Measurements from ENCODE around the gene TRERF1. TPM values are rescaled to one million over a fixed set of nuclear protein-coding genes. Genes with fewer than 3 reads are reported as not detected.
A peak's percentile ranks its signal among the peaks of the same experiment; 100 is the strongest.

TRERF1 gene
- total RNA-seq, 2 experiments from 2014 or later, result 12.2 to 14.5 TPM

GRCh38 chr6:42263165-42263728 lies 188.5 kb downstream of the TRERF1 start:
- H3K36me3 Mint-ChIP-seq (ENCODE audit: low read depth), result peaks cover 15% of the 10 kb centered on the region
- POLR2A ChIA-PET, result no interaction called here
- ATAC-seq, result no peak

GRCh38 chr6:42260972-42261371 lies 190.8 kb downstream of the TRERF1 start:
- intact Hi-C loops (cut with DNase I, micrococcal nuclease), result loop anchor here (1.0 to 5.0 kb wide), 4 partner anchors 271 to 286 kb away; no protein-coding TSS in a partner anchor
- H3K4me1 Mint-ChIP-seq, result no peaks in the 10 kb centered on the region
- POLR2A ChIA-PET, result no interaction called here
- no peaks in the 10 kb centered on the region for H3K27me3 Mint-ChIP-seq
- CTCF ChIA-PET, result interaction anchor here (0.5 to 7.6 kb wide), 21 partner anchors 9 to 363 kb away, joined by 3 to 101 read pairs (median 4); partner anchors contain the start of gene UBR2
- H3K9me3 Mint-ChIP-seq (ENCODE audit: low read depth), result no peaks in the 10 kb centered on the region
- H3K36me3 Mint-ChIP-seq (ENCODE audit: low read depth), result peaks cover 19% of the 10 kb centered on the region
- H3K27ac Mint-ChIP-seq, result peak overlapping the region; percentile 40
- H3K4me3 Mint-ChIP-seq, result no peak overlapping the region
- DNase-seq (peak; percentile 65), ATAC-seq (peak; percentile 74)

More at GRCh38 chr6:42263165-42263728, 188.5 kb downstream of the TRERF1 start:
- CTCF ChIA-PET, result interaction anchor here (0.7 to 7.6 kb wide), 4 partner anchors 29 to 283 kb away, joined by 3 to 101 read pairs (median 4); no protein-coding TSS in a partner anchor
- Mint-ChIP-seq H3K27me3 (no peaks in the 10 kb centered on the region), H3K4me3 (no peak overlapping the region), H3K9me3 (ENCODE audit: low read depth) (no peaks in the 10 kb centered on the region), H3K27ac (no peak overlapping the region), H3K4me1 (no peaks in the 10 kb centered on the region)
- intact Hi-C loops (cut with DNase I, micrococcal nuclease), result loop anchor here (5.0 kb wide), 2 partner anchors 269 to 284 kb away; no protein-coding TSS in a partner anchor
- DNase-seq, result no peak

- Mint-ChIP-seq H3K9me3 (ENCODE audit: low read depth) (no peaks in the 10 kb centered on the region), H3K4me1 (peaks cover 3% of the 10 kb centered on the region), H3K4me3 (no peak overlapping the region), H3K27ac (no peak overlapping the region), H3K36me3 (ENCODE audit: low read depth) (peaks cover 19% of the 10 kb centered on the region), H3K27me3 (no peaks in the 10 kb centered on the region)
- ChIA-PET CTCF (interaction anchor here (0.6 to 7.6 kb wide), 17 partner anchors 10 to 363 kb away, joined by 3 to 101 read pairs (median 4); partner anchors contain the start of gene UBR2), POLR2A (no interaction called here)
- peak; percentile 47 for ATAC-seq
- DNase-seq, result peak; percentile 27
- intact Hi-C loops (cut with DNase I, micrococcal nuclease), result loop anchor here (2.0 to 5.0 kb wide), 3 partner anchors 272 to 287 kb away; no protein-coding TSS in a partner anchor
Observed at GRCh38 chr6:42260396-42260888, 191.3 kb downstream of the TRERF1 start.

GRCh38 chr6:42259841-42260395 lies 191.8 kb downstream of the TRERF1 start:
- CTCF ChIA-PET, result interaction anchor here (0.6 to 7.6 kb wide), 12 partner anchors 18 to 362 kb away, joined by 3 to 101 read pairs (median 4); partner anchors contain the start of gene UBR2

GRCh38 chr6:42259286-42259685 lies 192.4 kb downstream of the TRERF1 start:
- H3K9me3 Mint-ChIP-seq (ENCODE audit: low read depth), result no peaks in the 10 kb centered on the region
- intact Hi-C loops (cut with DNase I, micrococcal nuclease), result no loop called here
- ChIA-PET POLR2A (no interaction called here), CTCF (interaction anchor here (1.3 to 7.6 kb wide), 3 partner anchors 63 to 287 kb away, joined by 3 to 101 read pairs (median 3); no protein-coding TSS in a partner anchor)
- DNase-seq (no peak), ATAC-seq (no peak)
- peaks cover 22% of the 10 kb centered on the region for H3K36me3 Mint-ChIP-seq (ENCODE audit: low read depth)
- no peak overlapping the region for H3K4me3 Mint-ChIP-seq
- peaks cover 5% of the 10 kb centered on the region for H3K4me1 Mint-ChIP-seq
- no peaks in the 10 kb centered on the region for H3K27me3 Mint-ChIP-seq
- H3K27ac Mint-ChIP-seq, result no peak overlapping the region

More at GRCh38 chr6:42259841-42260395, 191.8 kb downstream of the TRERF1 start:
- peaks cover 19% of the 10 kb centered on the region for H3K36me3 Mint-ChIP-seq (ENCODE audit: low read depth)
- H3K9me3 Mint-ChIP-seq (ENCODE audit: low read depth), result no peaks in the 10 kb centered on the region
- DNase-seq (no peak), ATAC-seq (no peak)
- no peak overlapping the region for H3K27ac Mint-ChIP-seq
- POLR2A ChIA-PET, result no interaction called here
- peaks cover 5% of the 10 kb centered on the region for H3K4me1 Mint-ChIP-seq
- intact Hi-C loops (cut with DNase I, micrococcal nuclease), result loop anchor here (2.0 to 5.0 kb wide), 3 partner anchors 272 to 287 kb away; no protein-coding TSS in a partner anchor
- no peak overlapping the region for H3K4me3 Mint-ChIP-seq
- no peaks in the 10 kb centered on the region for H3K27me3 Mint-ChIP-seq

GRCh38 chr6:42257614-42258013 lies 194.1 kb downstream of the TRERF1 start:
- intact Hi-C loops (cut with DNase I, micrococcal nuclease), result no loop called here
- Mint-ChIP-seq H3K9me3 (ENCODE audit: low read depth) (no peaks in the 10 kb centered on the region), H3K36me3 (ENCODE audit: low read depth) (peaks cover 21% of the 10 kb centered on the region), H3K4me3 (no peak overlapping the region), H3K4me1 (peaks cover 5% of the 10 kb centered on the region), H3K27me3 (no peaks in the 10 kb centered on the region), H3K27ac (no peak overlapping the region)
- ATAC-seq (no peak), DNase-seq (no peak)
- POLR2A ChIA-PET, result no interaction called here
- CTCF ChIA-PET, result interaction anchor here (0.6 kb wide), 1 partner anchor 233 kb away, joined by 3 read pairs; no protein-coding TSS in a partner anchor

GRCh38 chr6:42257063-42257462 lies 194.7 kb downstream of the TRERF1 start:
- ATAC-seq, result no peak

GRCh38 chr6:42255050-42255449 lies 196.7 kb downstream of the TRERF1 start:
- peaks cover 17% of the 10 kb centered on the region for H3K36me3 Mint-ChIP-seq (ENCODE audit: low read depth)
- intact Hi-C loops (cut with DNase I, micrococcal nuclease), result no loop called here
- no peaks in the 10 kb centered on the region for H3K27me3 Mint-ChIP-seq
- no peaks in the 10 kb centered on the region for H3K9me3 Mint-ChIP-seq (ENCODE audit: low read depth)
- DNase-seq, result no peak
- H3K4me1 Mint-ChIP-seq, result peaks cover 5% of the 10 kb centered on the region
- ChIA-PET CTCF (interaction anchor here (0.7 to 1.4 kb wide), 2 partner anchors 30 to 293 kb away, joined by 3 read pairs; no protein-coding TSS in a partner anchor), POLR2A (no interaction called here)
- no peak overlapping the region for H3K4me3 Mint-ChIP-seq
- H3K27ac Mint-ChIP-seq, result no peak overlapping the region
- ATAC-seq, result peak; percentile 47

More at GRCh38 chr6:42257063-42257462, 194.7 kb downstream of the TRERF1 start:
- no peaks in the 10 kb centered on the region for H3K9me3 Mint-ChIP-seq (ENCODE audit: low read depth)
- H3K4me3 Mint-ChIP-seq, result no peak overlapping the region
- ChIA-PET CTCF (no interaction called here), POLR2A (no interaction called here)
- intact Hi-C loops (cut with DNase I, micrococcal nuclease), result no loop called here
- DNase-seq, result no peak
- peaks cover 19% of the 10 kb centered on the region for H3K36me3 Mint-ChIP-seq (ENCODE audit: low read depth)
- peaks cover 5% of the 10 kb centered on the region for H3K4me1 Mint-ChIP-seq
- no peaks in the 10 kb centered on the region for H3K27me3 Mint-ChIP-seq
- H3K27ac Mint-ChIP-seq, result no peak overlapping the region

- no peaks in the 10 kb centered on the region for H3K27me3 Mint-ChIP-seq
- ATAC-seq (no peak), DNase-seq (no peak)
- H3K9me3 Mint-ChIP-seq (ENCODE audit: low read depth), result no peaks in the 10 kb centered on the region
- H3K4me1 Mint-ChIP-seq, result peaks cover 5% of the 10 kb centered on the region
- CTCF ChIA-PET, result interaction anchor here (0.7 to 2.0 kb wide), 2 partner anchors 29 to 293 kb away, joined by 3 to 11 read pairs; no protein-coding TSS in a partner anchor
- intact Hi-C loops (cut with DNase I, micrococcal nuclease), result no loop called here
- peaks cover 17% of the 10 kb centered on the region for H3K36me3 Mint-ChIP-seq (ENCODE audit: low read depth)
- no peak overlapping the region for H3K4me3 Mint-ChIP-seq
- no peak overlapping the region for H3K27ac Mint-ChIP-seq
- POLR2A ChIA-PET, result no interaction called here
Observed at GRCh38 chr6:42254505-42254904, 197.2 kb downstream of the TRERF1 start.

- intact Hi-C loops (cut with DNase I, micrococcal nuclease), result no loop called here
- DNase-seq (no peak), ATAC-seq (no peak)
- H3K27ac Mint-ChIP-seq, result peak overlapping the region; percentile 68
- POLR2A ChIA-PET, result no interaction called here
- no peaks in the 10 kb centered on the region for H3K9me3 Mint-ChIP-seq (ENCODE audit: low read depth)
- no peaks in the 10 kb centered on the region for H3K27me3 Mint-ChIP-seq
- CTCF ChIA-PET, result no interaction called here
- no peak overlapping the region for H3K4me3 Mint-ChIP-seq
- H3K36me3 Mint-ChIP-seq (ENCODE audit: low read depth), result peaks cover 10% of the 10 kb centered on the region
- peaks cover 5% of the 10 kb centered on the region for H3K4me1 Mint-ChIP-seq
Observed at GRCh38 chr6:42251911-42252637, 199.7 kb downstream of the TRERF1 start.

GRCh38 chr6:42251500-42251899 lies 200.2 kb downstream of the TRERF1 start:
- CTCF ChIA-PET, result no interaction called here
- POLR2A ChIA-PET, result no interaction called here
- no peak overlapping the region for H3K4me3 Mint-ChIP-seq
- intact Hi-C loops (cut with DNase I, micrococcal nuclease), result no loop called here
- H3K27ac Mint-ChIP-seq, result no peak overlapping the region
- DNase-seq (no peak), ATAC-seq (no peak)
- H3K4me1 Mint-ChIP-seq, result peaks cover 5% of the 10 kb centered on the region
- H3K9me3 Mint-ChIP-seq (ENCODE audit: low read depth), result no peaks in the 10 kb centered on the region
- peaks cover 10% of the 10 kb centered on the region for H3K36me3 Mint-ChIP-seq (ENCODE audit: low read depth)
- no peaks in the 10 kb centered on the region for H3K27me3 Mint-ChIP-seq
